Liver (tissue), 9 donors: ENCODE measurements around the gene CEP120. TPM values are rescaled to one million over a fixed set of nuclear protein-coding genes. Genes with fewer than 3 reads are reported as not detected.

ENCODE experiments used
- DNase-seq: peaks from one replicate; pipeline ENCODE4 v3.0.0-alpha.2; 2017; ENCODE audit warnings: low spot score
- H3K27ac ChIP-seq, 2 donors: one replicate each; pipeline ENCODE4 v1.7.0; 2013; ENCODE audit warnings: inconsistent platforms in 2 of 2, low read length in 2 of 2, control low read depth in 1 of 2, low read depth in 1 of 2, mild to moderate bottlenecking in 1 of 2
- H3K27me3 ChIP-seq, 4 donors: one replicate each; pipeline versions ENCODE4 v1.6.1 to v1.7.0; 2013; ENCODE audit warnings: low read length in 3 of 4, inconsistent platforms in 1 of 4, mild to moderate bottlenecking in 1 of 4, moderate library complexity in 1 of 4; ENCODE audit not compliant: control insufficient read depth in 4 of 4, insufficient read depth in 4 of 4
- H3K36me3 ChIP-seq, 4 donors: one replicate each; pipeline versions ENCODE4 v1.6.1 to v1.7.0; 2013; ENCODE audit warnings: low read length in 3 of 4, mild to moderate bottlenecking in 3 of 4, low read depth in 1 of 4, moderate library complexity in 1 of 4; ENCODE audit not compliant: control insufficient read depth in 4 of 4, insufficient read depth in 3 of 4
- H3K4me1 ChIP-seq, 4 donors: one replicate each; pipeline versions ENCODE4 v1.6.1 to v1.7.0; 2013; ENCODE audit warnings: low read length in 3 of 4, mild to moderate bottlenecking in 3 of 4, moderate library complexity in 1 of 4; ENCODE audit not compliant: control insufficient read depth in 4 of 4, insufficient read depth in 4 of 4
- H3K4me3 ChIP-seq, 3 donors: one replicate each; pipeline versions ENCODE4 v1.6.1 to v1.7.0; 2013; ENCODE audit warnings: low read length in 3 of 3, control low read depth in 1 of 3, low read depth in 1 of 3, mild to moderate bottlenecking in 1 of 3
- H3K9ac ChIP-seq, 2 donors: one replicate each; pipeline ENCODE4 v1.7.0; 2013; ENCODE audit warnings: low read length in 2 of 2, mild to moderate bottlenecking in 2 of 2, moderate library complexity in 2 of 2, control low read depth in 1 of 2, low read depth in 1 of 2
- H3K9me3 ChIP-seq, 4 donors: one replicate each; pipeline versions ENCODE4 v1.6.1 to v1.7.0; 2013; ENCODE audit warnings: low read length in 3 of 4; ENCODE audit not compliant: control insufficient read depth in 4 of 4
- ATF3 ChIP-seq: IDR thresholded peaks from 2 replicates; pipeline ENCODE4 v1.6.1; 2016; ENCODE audit warnings: antibody characterized with exemption
- CTCF ChIP-seq: fragments of 150-350 bp; IDR thresholded peaks from 2 replicates; pipeline ENCODE4 v1.5.1; 2017; ENCODE audit warnings: improper control_type of control experiment, low read depth, low read length; ENCODE audit not compliant: missing input control
- EGR1 ChIP-seq, 2 donors: IDR thresholded peaks; 2 replicates each; pipeline ENCODE4 v1.6.1; 2016 to 2018; ENCODE audit warnings: antibody characterized with exemption in 2 of 2, low read depth in 2 of 2
- FOXA1 ChIP-seq: IDR thresholded peaks from 2 replicates; pipeline ENCODE4 v1.6.1; 2016; ENCODE audit warnings: antibody characterized with exemption
- FOXA2 ChIP-seq: IDR thresholded peaks from 2 replicates; pipeline ENCODE4 v1.6.1; 2016; ENCODE audit warnings: antibody characterized with exemption
- GABPA ChIP-seq, 2 donors: IDR thresholded peaks in 1 of 2; conservative IDR thresholded peaks in 1 of 2; 2 replicates each; pipeline ENCODE4 v1.6.1; 2016; ENCODE audit warnings: antibody characterized with exemption in 2 of 2, mild to moderate bottlenecking in 1 of 2, moderate library complexity in 1 of 2
- HNF4A ChIP-seq, 2 donors: conservative IDR thresholded peaks; 2 replicates each; pipeline ENCODE4 v1.6.1; 2016; ENCODE audit warnings: antibody characterized with exemption in 2 of 2, mild to moderate bottlenecking in 2 of 2
- HNF4G ChIP-seq: IDR thresholded peaks from 2 replicates; pipeline ENCODE4 v1.6.1; 2016; ENCODE audit warnings: antibody characterized with exemption
- JUND ChIP-seq, 2 donors: IDR thresholded peaks; 2 replicates each; pipeline ENCODE4 v1.6.1; 2016; ENCODE audit warnings: antibody characterized with exemption in 2 of 2
- MAX ChIP-seq: IDR thresholded peaks from 2 replicates; pipeline ENCODE4 v1.6.1; 2016; ENCODE audit warnings: antibody characterized with exemption
- NR2F2 ChIP-seq: IDR thresholded peaks from 2 replicates; pipeline ENCODE4 v1.6.1; 2016; ENCODE audit warnings: antibody characterized with exemption
- RAD21 ChIP-seq, 2 donors: IDR thresholded peaks; 2 replicates each; pipeline ENCODE4 v1.6.1; 2016; ENCODE audit warnings: antibody characterized with exemption in 2 of 2, mild to moderate bottlenecking in 2 of 2
- REST ChIP-seq: IDR thresholded peaks from 2 replicates; pipeline ENCODE4 v1.6.1; 2016; ENCODE audit warnings: antibody characterized with exemption, mild to moderate bottlenecking
- RXRA ChIP-seq, 2 donors: IDR thresholded peaks; 2 replicates each; pipeline ENCODE4 v1.6.1; 2017 to 2018; ENCODE audit warnings: antibody characterized with exemption in 2 of 2, mild to moderate bottlenecking in 1 of 2
- SP1 ChIP-seq: IDR thresholded peaks from 2 replicates; pipeline ENCODE4 v1.6.1; 2018; ENCODE audit warnings: antibody characterized with exemption, mild to moderate bottlenecking
- TAF1 ChIP-seq: conservative IDR thresholded peaks from 2 replicates; pipeline ENCODE4 v1.6.1; 2016; ENCODE audit warnings: antibody characterized with exemption, mild to moderate bottlenecking
- ZBTB33 ChIP-seq: IDR thresholded peaks from 2 replicates; pipeline ENCODE4 v1.6.1; 2016; ENCODE audit warnings: antibody characterized with exemption
- WGBS: extraction: QIAGEN DNeasy Blood & Tissue Kit; methylation state at CpG from one replicate; pipeline ENCODE4 v1.1.7; 2013; 5-methylcytosine and 5-hydroxymethylcytosine counted together
- polyA plus RNA-seq, 2 donors: library from polyadenylated mRNA; stranded (reverse) in 1 of 2; unstranded in 1 of 2; fragments of 200-250 nt in 1 of 2; fragments of >200 nt in 1 of 2; fragmentation: Nextera tagmentation in 1 of 2; extraction: Ambion mirVana in 1 of 2; gene quantifications; one replicate each; pipeline versions ENCODE4 v1.2.1 to v1.2.3, GENCODE V29; 2013 to 2015
- total RNA-seq, 2 donors: library from RNA; depleted of rRNA; stranded (reverse); fragments of >200 nt; gene quantifications; one replicate each; pipeline ENCODE4 v1.2.3, GENCODE V29; 2014
- donor health status: healthy.
- donor health status: healthy.
- donor health status: healthy.
- donor health status: healthy.
- donor health status: healthy.

The CEP120 gene
- total and polyA plus RNA-seq, 4 donors = 2.1 to 11.0 (median 6.7) TPM

- H3K4me1 ChIP-seq = peaks cover 4 to 14% (median 8%) of the 10 kb centered on the region in 4 donors
- H3K4me3 ChIP-seq = no peak overlapping the region
- H3K27ac ChIP-seq = no peak overlapping the region
- WGBS = 49% methylated on average over 1 of the region's 1 CpG
- H3K36me3 ChIP-seq = no peaks in the 10 kb centered on the region
- no peak for DNase-seq
- H3K9ac ChIP-seq = no peak overlapping the region
- no peaks in the 10 kb centered on the region for H3K27me3 ChIP-seq
- H3K9me3 ChIP-seq = no peaks in the 10 kb centered on the region
- no peak for TF ChIP-seq FOXA2
- TF ChIP-seq FOXA1 = no peak
- no peak for TF ChIP-seq ATF3
- TF ChIP-seq TAF1 = no peak
- TF ChIP-seq EGR1 (IDR thresholded peaks at IDR 0.05; ENCODE audit: low read depth in 2 of 2) = no peak
- no peak for TF ChIP-seq REST
- TF ChIP-seq SP1 = no peak
- no peak for TF ChIP-seq RXRA (IDR thresholded peaks at IDR 0.05)
- TF ChIP-seq HNF4A (conservative IDR thresholded peaks at IDR 0.05) = no peak
- TF ChIP-seq GABPA (IDR thresholded peaks at IDR 0.05 in 1 of 2, conservative IDR thresholded peaks at IDR 0.05 in 1 of 2) = no peak
- TF ChIP-seq JUND (IDR thresholded peaks at IDR 0.05) = no peak
- TF ChIP-seq HNF4G = no peak
- TF ChIP-seq RAD21 (IDR thresholded peaks at IDR 0.05) = no peak
- TF ChIP-seq ZBTB33 = no peak
- TF ChIP-seq NR2F2 = no peak
- no peak for TF ChIP-seq MAX
- no peak for TF ChIP-seq CTCF
Observed at GRCh38 chr5:123450114-123450513, 26.9 kb upstream of the CEP120 start.
